NOMO-1 treated with DMSO at 0.1 percent for 48 hours (cell line): ENCODE measurements around the gene TAF10.

ENCODE experiments used
- DNase-seq: peaks from one replicate; lab custom pipeline; 2025; ENCODE audit not compliant: unreplicated experiment; lab: John Stamatoyannopoulos, UW

The TAF10 gene

GRCh38 chr11:6612213-6613041, at the start of gene TAF10:
Gene TAF10, minus strand, starts transcription at chr11:6612216. Its CDS starts 27 bp downstream, at chr11:6612189.
- DNase-seq: peak; percentile 96

DNA sequence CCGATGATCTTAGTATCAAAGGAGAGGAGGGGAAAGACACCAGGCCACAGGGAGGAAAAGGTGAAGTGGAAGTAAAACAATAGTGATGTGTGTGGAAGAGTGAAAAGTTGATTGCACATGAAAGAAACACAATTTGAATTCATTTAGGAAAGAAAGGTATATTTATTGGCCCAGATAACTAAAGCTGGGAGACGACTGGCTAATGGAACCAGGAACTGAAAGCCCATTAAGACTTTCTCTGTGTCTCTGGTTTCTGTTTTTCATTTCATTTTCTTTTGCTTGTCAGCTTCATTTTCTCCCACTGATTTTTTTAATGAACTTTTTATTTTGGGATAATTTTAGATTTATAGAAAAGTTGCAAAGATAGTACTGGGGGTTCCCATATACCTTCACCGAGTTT, 48.7 kb upstream of the TAF10 start:
- DNase-seq: no peak

GRCh38 chr11:6658647-6659046, 46.6 kb upstream of the TAF10 start:
- no peak for DNase-seq

DNA sequence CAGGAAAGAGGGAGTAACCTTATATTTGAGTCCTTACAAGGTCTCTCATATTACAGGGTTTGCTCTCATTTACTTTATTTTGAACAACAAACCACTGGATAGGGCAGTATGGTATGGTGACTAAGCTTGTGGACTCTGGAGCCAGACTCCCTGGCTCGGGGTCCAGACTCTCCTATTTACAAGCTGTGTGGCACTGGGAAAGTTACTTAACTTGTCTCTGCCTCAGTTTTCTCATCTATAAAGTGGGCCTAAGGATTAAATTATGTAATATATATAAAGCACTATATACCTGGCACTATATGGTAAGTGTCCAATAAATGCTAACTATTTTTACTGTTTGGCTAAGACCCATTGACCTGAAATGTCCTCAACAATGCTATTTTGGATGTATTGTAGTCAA, 45.3 kb upstream of the TAF10 start:
- no peak for DNase-seq

GRCh38 chr11:6656936-6657335, 44.9 kb upstream of the TAF10 start:
- no peak for DNase-seq

DNA sequence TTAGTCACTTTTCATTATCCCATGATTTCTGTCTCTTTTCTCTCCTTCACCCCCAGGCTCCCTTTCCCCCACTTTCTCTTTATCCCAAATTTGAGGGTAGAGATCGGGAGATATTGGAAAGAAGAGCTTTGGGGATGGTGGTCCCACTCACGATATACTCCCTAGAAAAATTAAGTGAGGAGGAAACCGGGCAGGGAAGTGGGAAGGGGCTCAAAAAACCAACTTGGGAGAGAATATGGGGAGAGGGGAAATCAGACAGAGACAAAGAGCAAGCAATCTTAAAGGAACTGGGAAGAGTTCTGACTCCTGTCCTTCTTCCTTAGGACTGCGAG, 44.5 kb upstream of the TAF10 start:
- no peak for DNase-seq

DNA sequence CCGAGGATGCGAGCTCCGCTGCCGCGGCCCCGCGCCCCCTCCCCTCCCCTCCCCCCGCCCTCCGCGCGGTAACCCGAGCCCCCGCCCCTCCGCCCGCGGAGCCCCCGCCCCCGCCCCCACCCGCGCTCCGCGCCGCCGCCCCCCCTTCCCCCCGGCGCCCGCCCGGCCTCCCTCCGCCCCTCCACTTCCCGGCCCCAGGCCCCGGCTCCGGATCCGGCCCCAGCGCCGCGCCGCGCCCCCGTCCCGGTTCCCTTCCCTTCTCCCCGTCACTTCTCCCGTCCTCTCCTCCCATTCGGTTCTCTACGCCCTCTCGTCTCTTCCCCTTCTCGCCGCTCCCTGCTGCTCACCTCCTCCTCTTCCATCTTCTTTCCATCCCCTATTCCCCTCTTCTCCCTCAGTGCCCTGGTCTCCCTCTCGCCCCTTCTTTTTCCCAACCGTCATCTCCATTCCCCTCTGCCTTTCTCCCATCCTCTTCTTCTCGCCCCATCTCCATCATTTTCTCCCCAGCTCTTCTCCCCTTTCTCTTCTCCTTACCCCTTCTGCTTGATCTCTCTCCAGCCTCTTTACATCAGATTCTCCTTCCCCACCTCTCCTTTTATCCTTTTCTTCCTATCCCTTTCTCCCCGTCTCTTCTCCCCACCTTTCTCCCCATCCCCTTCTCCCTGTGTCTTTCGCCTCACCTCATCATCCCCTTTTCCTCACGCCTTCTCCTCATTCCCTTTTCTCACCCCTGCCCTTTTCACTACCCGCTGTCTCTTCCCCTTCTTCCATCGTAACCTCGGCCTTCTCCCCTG, 44.0 kb upstream of the TAF10 start, which contains the start of gene DCHS1:
Gene DCHS1, minus strand, starts transcription at position 20 of the 794 bp plus-strand sequence. CDS start 14,196 bp downstream, outside the sequence.
- no peak for DNase-seq

GRCh38 chr11:6655020-6655789, 43.2 kb upstream of the TAF10 start:
- no peak for DNase-seq

GRCh38 chr11:6654281-6655019, 42.4 kb upstream of the TAF10 start:
- no peak for DNase-seq

GRCh38 chr11:6653656-6654055, 41.6 kb upstream of the TAF10 start:
- DNase-seq: no peak

DNA sequence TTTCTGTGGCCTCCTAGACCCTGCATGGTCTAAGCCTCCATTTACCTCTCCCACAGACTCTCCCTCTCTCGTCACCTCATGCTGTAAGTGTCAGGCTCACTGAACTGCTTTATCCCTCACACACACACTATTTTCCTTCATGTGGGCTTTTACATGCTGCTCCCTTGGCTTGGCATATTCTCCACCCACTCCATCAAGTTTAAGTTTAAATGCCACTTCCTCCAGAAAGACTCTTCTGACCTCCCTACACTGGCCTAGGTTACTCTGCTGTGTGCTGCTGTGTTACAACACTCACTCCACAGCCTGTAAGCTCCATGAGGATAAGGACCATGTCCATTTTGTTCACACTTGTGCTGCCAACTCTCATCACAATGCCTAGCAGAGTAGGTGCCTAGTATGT, 41.1 kb upstream of the TAF10 start:
- DNase-seq: no peak

GRCh38 chr11:6652182-6652581, 40.2 kb upstream of the TAF10 start:
- DNase-seq: no peak

DNA sequence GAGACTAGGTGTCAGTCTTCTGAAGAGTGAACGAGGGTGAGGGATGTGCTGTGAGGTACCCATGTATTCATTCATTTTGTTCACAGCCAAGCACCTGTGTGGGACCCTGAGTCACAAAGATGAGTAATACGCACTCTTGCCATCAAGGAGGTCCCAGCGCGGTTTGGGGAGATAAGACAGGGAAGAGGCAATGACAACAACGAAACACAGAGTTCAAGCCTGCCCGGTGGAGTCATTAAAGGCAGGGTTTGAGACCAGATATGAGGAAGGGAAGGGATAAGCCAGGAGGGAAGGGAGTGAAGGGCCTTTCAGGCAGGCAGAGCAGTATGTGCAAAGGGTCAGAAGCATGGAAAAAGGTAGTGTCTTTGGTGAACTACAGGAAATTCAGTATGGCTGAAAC, 39.0 kb upstream of the TAF10 start:
- DNase-seq: no peak

DNA sequence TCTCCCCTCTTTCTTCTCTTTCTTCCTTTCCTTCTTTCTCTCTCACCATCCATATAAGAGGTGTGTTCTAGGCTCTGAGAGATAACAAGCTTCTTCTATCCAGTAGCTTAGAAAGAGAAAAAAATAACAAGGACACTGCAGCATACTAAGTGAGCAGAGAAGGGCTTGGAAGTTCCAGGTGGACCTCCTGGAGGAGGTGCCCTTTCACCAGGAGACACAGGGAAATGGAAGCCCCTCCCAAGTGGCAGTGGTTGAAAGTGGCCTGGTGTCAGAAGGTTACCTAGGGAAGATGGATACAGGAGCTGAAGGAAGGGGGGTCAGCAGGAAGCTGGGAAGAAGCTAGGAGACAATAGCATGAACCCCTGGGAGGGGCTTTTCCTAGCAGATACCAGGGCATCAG, 38.1 kb upstream of the TAF10 start:
- no peak for DNase-seq

GRCh38 chr11:6648501-6648900, 36.5 kb upstream of the TAF10 start:
- DNase-seq: peak; percentile 56

- DNase-seq: no peak
Observed at GRCh38 chr11:6647836-6648235, 35.8 kb upstream of the TAF10 start.

DNA sequence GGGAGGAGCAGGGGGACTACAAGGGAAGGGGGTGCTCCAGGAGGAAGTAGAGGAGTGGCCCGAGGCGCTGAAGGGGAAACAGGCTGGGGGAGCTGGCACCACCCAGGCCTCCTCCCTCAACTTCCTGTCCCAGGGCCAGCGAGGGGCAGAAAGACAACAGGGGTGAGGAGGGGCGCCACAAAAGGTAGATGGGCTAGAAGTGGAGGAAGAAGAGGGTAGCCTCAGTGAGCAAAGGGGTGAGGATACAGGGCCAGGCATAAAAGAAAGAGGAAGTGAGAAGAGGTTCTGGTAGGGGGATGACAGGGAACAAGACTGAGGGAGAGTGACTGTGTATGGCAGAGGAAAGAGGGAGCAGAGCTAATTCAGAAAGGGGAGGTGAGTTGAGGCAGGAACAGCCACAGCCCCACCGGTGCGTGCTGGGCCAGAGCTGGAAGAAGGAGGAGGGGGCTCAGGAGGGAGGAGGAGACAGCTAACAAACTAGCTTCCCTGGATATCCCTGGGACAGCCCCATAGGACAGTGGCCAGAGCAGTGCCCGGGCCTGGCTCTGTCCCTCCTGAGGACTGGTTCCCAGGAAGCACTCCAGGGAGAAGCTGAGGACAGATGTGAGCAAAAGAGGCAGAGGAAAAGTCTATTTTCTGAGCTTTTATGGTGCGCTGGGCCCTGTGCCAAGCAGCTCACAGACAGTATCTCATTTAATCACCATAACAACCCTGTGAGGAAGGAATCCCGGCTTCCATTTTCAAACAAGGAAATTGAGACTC, 35.1 kb upstream of the TAF10 start:
- DNase-seq: peak; percentile 85

- DNase-seq: no peak
Observed at GRCh38 chr11:6646576-6646917, 34.5 kb upstream of the TAF10 start.

DNA sequence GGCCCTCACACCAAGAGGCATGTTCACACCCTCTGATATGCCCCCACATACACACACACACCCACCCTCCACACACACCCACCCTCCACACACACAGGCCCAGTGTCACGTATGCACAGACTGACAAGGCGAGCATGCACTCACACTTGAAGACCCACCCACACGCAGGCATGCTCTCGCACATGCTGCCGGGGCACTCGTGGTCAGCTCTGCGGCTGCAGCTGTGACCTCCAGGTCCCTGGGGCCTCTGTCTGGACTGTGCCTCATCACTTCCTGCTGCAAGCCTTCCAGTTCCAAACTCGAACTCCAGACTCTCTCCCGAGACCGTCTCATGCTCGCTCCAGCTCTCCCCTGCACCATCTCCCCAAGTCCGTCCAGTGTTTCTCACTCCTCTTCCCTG, 34.1 kb upstream of the TAF10 start:
- no peak for DNase-seq

DNA sequence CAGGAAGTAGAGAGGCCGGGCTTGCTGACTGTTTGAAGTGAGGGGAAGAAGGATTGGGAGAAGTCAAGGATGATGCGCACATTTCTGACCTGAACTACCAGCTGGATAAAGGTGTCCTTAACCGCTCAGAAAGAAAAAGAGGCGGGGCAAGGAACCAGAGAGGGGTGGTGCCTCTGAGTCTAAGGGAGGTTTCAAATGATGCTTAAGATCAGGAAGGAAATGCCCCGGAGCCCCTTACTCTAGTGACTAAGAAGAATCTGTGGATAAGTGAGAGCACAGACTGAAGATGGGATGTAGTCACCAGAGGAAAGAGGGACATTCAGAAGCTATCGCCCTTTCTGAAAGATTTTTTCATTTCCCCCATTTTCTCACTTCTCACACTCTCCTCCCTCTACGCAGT, 30.9 kb upstream of the TAF10 start:
- DNase-seq: no peak
